IPS DF 19.7 (cell line): ENCODE results near the gene PPP5C.
A peak's percentile ranks its signal among the peaks of the same experiment; 100 is the strongest.
"Not testable (repeated sequence)": the region's sequence is repeated elsewhere in the genome, so short reads cannot be mapped to it uniquely, and the experiment has no call there.

Source experiments
- DNase-seq: peaks from one replicate; pipeline ENCODE4 v3.0.0-alpha.2; 2013; ENCODE audit warnings: low read depth, low spot score

PPP5C gene

GRCh38 chr19:46407856-46408663 is 61.2 kb downstream of the PPP5C start:
- DNase-seq: no peak

GRCh38 chr19:46408664-46409039 is 61.8 kb downstream of the PPP5C start:
- DNase-seq: no peak

- DNase-seq: no peak
Observed at GRCh38 chr19:46409191-46409590, 62.3 kb downstream of the PPP5C start.

- DNase-seq: no peak
Observed at GRCh38 chr19:46410205-46411087, 63.6 kb downstream of the PPP5C start.

GRCh38 chr19:46411088-46411924 is 64.4 kb downstream of the PPP5C start:
- no peak for DNase-seq

- DNase-seq: no peak
Observed at GRCh38 chr19:46411925-46412649, 65.2 kb downstream of the PPP5C start.

GRCh38 chr19:46412650-46413261 is 65.9 kb downstream of the PPP5C start:
- DNase-seq: no peak

- peak; percentile 86 for DNase-seq
Observed at GRCh38 chr19:46413262-46414031, 66.6 kb downstream of the PPP5C start, which contains the start of gene CCDC8. CCDC8 (minus strand) TSS chr19:46413564; CDS start chr19:46412810, 754 bp downstream.

GRCh38 chr19:46414899-46415298 is 68.0 kb downstream of the PPP5C start:
- DNase-seq: not testable (repeated sequence)

- DNase-seq: not testable (repeated sequence)
Observed at GRCh38 chr19:46415804-46416709, 69.2 kb downstream of the PPP5C start.

GRCh38 chr19:46420056-46420455 is 73.2 kb downstream of the PPP5C start:
- no peak for DNase-seq

GRCh38 chr19:46422344-46422743 is 75.5 kb downstream of the PPP5C start:
- DNase-seq: no peak

GRCh38 chr19:46423188-46423587 is 76.3 kb downstream of the PPP5C start:
- DNase-seq: no peak

GRCh38 chr19:46426035-46426505 is 79.2 kb downstream of the PPP5C start:
- no peak for DNase-seq

GRCh38 chr19:46426506-46427162 is 79.7 kb downstream of the PPP5C start:
- no peak for DNase-seq

- DNase-seq: no peak
Observed at GRCh38 chr19:46427518-46428045, 80.7 kb downstream of the PPP5C start.

- no peak for DNase-seq
Observed at GRCh38 chr19:46428239-46429135, 81.6 kb downstream of the PPP5C start, which contains the start of gene PNMA8C. PNMA8C (minus strand) TSS chr19:46428936; CDS start chr19:46428359, 577 bp downstream.
